K562 (cell line): ENCODE measurements around the gene PARD3. TPM values are rescaled to one million over a fixed set of nuclear protein-coding genes. Genes with fewer than 3 reads are reported as not detected.
A peak's percentile ranks its signal among the peaks of the same experiment; 100 is the strongest.

Source experiments
- ATAC-seq: fragments of 200-7000 bp; cut with Tn5 transposase; 3 replicates; pipeline ENCODE4 v1.9.1; 2020; ENCODE audit warnings: moderate library complexity
- BruUV-seq: library from RNA; stranded (reverse); fragments of 400-500 nt; replicated peaks from 2 replicates; lab custom pipeline; 2021; lab: Mats Ljungman, UMichigan
- CTCF ChIA-PET: fragments of 300-600 bp; formaldehyde crosslinking; extraction: SDS; loops from one replicate; lab custom pipeline; 2021; ENCODE audit warnings: low intra/inter-chr PET ratio; lab: Yijun Ruan, JAX
- POLR2A ChIA-PET: fragments of 300-600, 350-650 bp; sonication (Branson Sonifier 250); formaldehyde crosslinking; extraction: SDS; loops from one replicate; lab custom pipeline; 2021; ENCODE audit warnings: antibody characterized with exemption, inconsistent platforms; lab: Yijun Ruan, JAX
- DNase-seq, 4 experiments: peaks; one replicate each; pipeline versions ENCODE4 v3.0.0 to v3.0.0-alpha.2; 2011 to 2018; ENCODE audit warnings: low spot score in 3 of 4, mixed read lengths in 3 of 4; ENCODE audit errors: extremely low read depth in 1 of 4
- FAIRE-seq: peaks from 2 replicates; lab custom pipeline; 2011; peaks lifted over from hg19 to GRCh38; lab: Jason Lieb, UNC
- H2AFZ ChIP-seq: 2 replicates; pipeline ENCODE4 v1.6.0; 2011; ENCODE audit warnings: low read depth, low read length, control low read depth, inconsistent platforms
- H3K27ac ChIP-seq: fragments of 200-600 bp; 3 replicates; pipeline ENCODE4 v1.8.0; 2011; ENCODE audit warnings: low read depth, mild to moderate bottlenecking, control low read depth, inconsistent platforms, low read length, moderate library complexity, mixed read lengths; ENCODE audit errors: extremely low read depth
- H3K27me3 ChIP-seq, 2 experiments: fragments of 300-600 bp in 1 of 2; 2 replicates in 1 of 2; 3 replicates in 1 of 2; pipeline versions ENCODE4 v1.6.0 to v1.8.0; 2011; ENCODE audit warnings: inconsistent platforms in 2 of 2, low read length in 2 of 2, mild to moderate bottlenecking in 1 of 2, mixed read lengths in 1 of 2, moderate library complexity in 1 of 2; ENCODE audit not compliant: control insufficient read depth in 2 of 2, insufficient read depth in 2 of 2
- H3K36me3 ChIP-seq: fragments of 300-600 bp; 3 replicates; pipeline ENCODE4 v1.8.0; 2011; ENCODE audit warnings: mild to moderate bottlenecking, low read length, inconsistent platforms; ENCODE audit not compliant: control insufficient read depth, insufficient read depth
- H3K4me1 ChIP-seq, 2 experiments: fragments of 200-600 bp in 1 of 2; replicated peaks in 1 of 2; 2 replicates in 1 of 2; 3 replicates in 1 of 2; pipeline versions ENCODE4 v1.5.1 to v1.8.0; 2011; ENCODE audit warnings: inconsistent platforms in 2 of 2, low read length in 2 of 2, mild to moderate bottlenecking in 1 of 2, mixed read lengths in 1 of 2, moderate library complexity in 1 of 2; ENCODE audit not compliant: control insufficient read depth in 2 of 2, insufficient read depth in 2 of 2
- H3K4me2 ChIP-seq: 2 replicates; pipeline ENCODE4 v1.6.1; 2011; ENCODE audit warnings: low read length, control low read depth, inconsistent platforms, mixed read lengths; ENCODE audit not compliant: insufficient read depth
- H3K4me3 ChIP-seq: fragments of 200-600 bp; sonication (generic), shearing (Covaris generic); 2 replicates; pipeline ENCODE4 v1.5.1; 2016; ENCODE audit warnings: control low read depth, inconsistent platforms
- H3K79me2 ChIP-seq: fragments of 200-600 bp; 3 replicates; pipeline ENCODE4 v1.8.0; 2011; ENCODE audit warnings: low read length, inconsistent platforms; ENCODE audit not compliant: control insufficient read depth, insufficient read depth
- H3K9ac ChIP-seq, 2 experiments: 2 replicates each; pipeline versions ENCODE4 v1.6.0 to v1.6.1; 2011; ENCODE audit warnings: low read depth in 2 of 2, low read length in 2 of 2, control low read depth in 1 of 2, inconsistent platforms in 1 of 2, mild to moderate bottlenecking in 1 of 2, mixed read lengths in 1 of 2; ENCODE audit not compliant: insufficient read depth in 1 of 2
- H3K9me1 ChIP-seq: one replicate; pipeline ENCODE4 v1.6.0; 2011; ENCODE audit warnings: inconsistent platforms, mild to moderate bottlenecking, low read length, moderate library complexity; ENCODE audit not compliant: control insufficient read depth, insufficient read depth
- H3K9me3 ChIP-seq: replicated peaks from 2 replicates; pipeline ENCODE4 v1.5.1; 2011; ENCODE audit warnings: low read depth, low read length, inconsistent platforms; ENCODE audit not compliant: control insufficient read depth, insufficient read depth
- H4K20me1 ChIP-seq: replicated peaks from 2 replicates; pipeline ENCODE4 v1.6.1; 2011; ENCODE audit warnings: low read length, inconsistent platforms, mixed read lengths; ENCODE audit not compliant: control insufficient read depth, insufficient read depth
- HDAC8 ChIP-seq: fragments of 450-650 bp; IDR thresholded peaks from 2 replicates; pipeline ENCODE4 v1.6.1; 2016; ENCODE audit warnings: mild to moderate bottlenecking, missing genetic modification characterization, moderate library complexity, missing compliant biosample characterization
- ZNF57 ChIP-seq: fragments of 450-650 bp; formaldehyde crosslinking; IDR thresholded peaks from 2 replicates; pipeline ENCODE4 v1.4.0; 2020; ENCODE audit warnings: mild to moderate bottlenecking, moderate library complexity
- WGBS: fragments of 100-300 bp; shearing (Covaris generic); methylation state at CpG from one replicate; pipeline ENCODE4 v1.1.6; 2016; ENCODE audit warnings: low coverage, mixed read lengths; ENCODE audit not compliant: insufficient coverage; ENCODE audit errors: missing lambda C conversion rate; 5-methylcytosine and 5-hydroxymethylcytosine counted together
- in situ Hi-C: fragments of 300-500 bp; cut with MboI; formaldehyde crosslinking; loops from 4 replicates; pipeline ENCODE4 v1.15.0; 2018; ENCODE audit warnings: inconsistent platforms, mixed read lengths
- intact Hi-C: fragments of 100-400 bp; cut with micrococcal nuclease; formaldehyde crosslinking; loops from 2 replicates; pipeline ENCODE4 v1.14.2; 2022
- polyA plus RNA-seq, 8 experiments: library from polyadenylated mRNA; depleted of rRNA in 4 of 8; stranded (reverse) in 5 of 8; unstranded in 3 of 8; fragments of >200 nt; fragmentation: Nextera tagmentation in 2 of 8; fragmentation: Illumina TruSeq in 1 of 8; extraction: Ambion mirVana in 2 of 8; extraction: Trizol in 1 of 8; gene quantifications; 2 replicates each; pipeline versions ENCODE4 v1.2.1 to v1.2.3, GENCODE V29; 2011 to 2014; ENCODE audit warnings: inconsistent platforms in 1 of 8, missing spikeins in 1 of 8
- total RNA-seq, 7 experiments: library from RNA; depleted of rRNA in 6 of 7; stranded (reverse); fragments of >200 nt in 6 of 7; fragmentation: Illumina TruSeq in 2 of 7; extraction: Trizol in 2 of 7; gene quantifications; 2 replicates each; pipeline versions ENCODE4 v1.2.1 to v1.2.3, GENCODE V29; 2011 to 2021; ENCODE audit warnings: low replicate concordance in 1 of 7
- TF ChIP-seq, protein P1 (sequence below), 3 experiments: IDR thresholded peaks in 2 of 3; conservative IDR thresholded peaks in 1 of 3; 2 replicates each; pipeline ENCODE4 v1.5.1; 2011 to 2012; ENCODE audit warnings: low read length in 3 of 3, mild to moderate bottlenecking in 3 of 3, control low read depth in 2 of 3, improper control_type of control experiment in 1 of 3, inconsistent platforms in 1 of 3, low read depth in 1 of 3, mixed read lengths in 1 of 3, moderate library complexity in 1 of 3; ENCODE audit not compliant: insufficient read depth in 2 of 3
- TF ChIP-seq, protein P2 (sequence below): fragments of 250-450 bp; sonication (Bioruptor Pico); IDR thresholded peaks from 2 replicates; pipeline ENCODE4 v1.8.0; 2022; ENCODE audit warnings: inconsistent platforms

Gene PARD3
- total and polyA plus RNA-seq, 9 of the 15 experiments (the other 6 are each of a cell fraction or from before 2014, with no cell fraction given), result 2.7 to 11.7 (median 7.7) TPM

DNA sequence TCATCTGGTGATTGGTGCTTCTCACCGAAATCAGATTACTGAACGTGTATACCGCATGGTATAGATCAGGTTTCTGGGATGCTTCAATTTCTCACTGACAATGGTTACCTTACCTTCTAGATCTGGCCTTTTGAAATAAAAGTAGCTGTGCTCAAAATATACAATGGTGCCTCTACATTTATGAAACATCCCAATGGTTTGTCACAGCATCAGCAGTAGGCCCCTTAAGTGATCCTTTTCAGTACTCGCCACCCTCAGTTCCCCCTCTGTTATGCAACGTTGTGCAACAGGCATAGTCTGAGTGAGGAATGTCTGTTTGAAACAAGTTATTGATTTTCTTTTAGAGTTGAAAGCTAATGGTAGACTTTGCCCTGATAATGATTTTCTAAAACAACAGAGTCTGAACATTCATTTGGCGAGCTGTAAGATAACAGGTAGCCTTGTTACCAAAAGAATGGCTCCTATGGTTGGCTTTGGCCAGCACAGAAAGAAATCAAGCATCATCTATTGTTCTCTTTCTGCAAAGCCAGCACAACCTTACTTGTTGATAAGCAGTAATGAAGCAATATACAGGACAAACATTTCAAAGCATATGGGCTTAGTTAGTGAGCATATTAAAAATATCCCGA is 693.9 kb downstream of the PARD3 start:
- H3K4me1 ChIP-seq, result peaks cover 0 to 4% of the 10 kb centered on the region in 2 experiments; a peak in 1 of 5 replicates

DNA sequence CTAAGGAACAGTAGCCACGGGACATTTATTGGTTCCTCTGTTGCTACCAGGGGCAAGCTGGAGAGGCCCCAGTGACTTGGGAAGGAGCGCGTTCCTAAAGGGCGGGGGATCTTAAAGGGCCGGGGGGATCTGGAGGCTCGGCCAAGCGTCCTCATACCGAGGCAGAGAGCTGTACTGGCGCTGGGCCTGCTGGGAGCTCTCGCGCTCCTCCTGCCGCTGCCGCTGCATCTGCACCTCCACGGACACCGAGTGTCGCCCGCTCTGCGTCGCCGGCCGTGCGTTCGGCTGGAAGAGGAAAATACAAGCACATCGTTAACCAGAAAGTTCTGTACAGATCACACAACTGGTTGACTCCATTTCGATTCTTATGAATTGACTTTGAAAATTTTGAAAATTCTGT is 695.6 kb downstream of the PARD3 start:
- H3K4me1 ChIP-seq, result peaks cover 0 to 4% of the 10 kb centered on the region in 2 experiments; a peak in 1 of 5 replicates
- CTCF ChIA-PET, result no interaction called here
- no peaks in the 10 kb centered on the region for H3K9me1 ChIP-seq
- no peaks in the 10 kb centered on the region for H3K9me3 ChIP-seq
- H3K9ac ChIP-seq, result no peak overlapping the region
- TF ChIP-seq, protein P1, sequence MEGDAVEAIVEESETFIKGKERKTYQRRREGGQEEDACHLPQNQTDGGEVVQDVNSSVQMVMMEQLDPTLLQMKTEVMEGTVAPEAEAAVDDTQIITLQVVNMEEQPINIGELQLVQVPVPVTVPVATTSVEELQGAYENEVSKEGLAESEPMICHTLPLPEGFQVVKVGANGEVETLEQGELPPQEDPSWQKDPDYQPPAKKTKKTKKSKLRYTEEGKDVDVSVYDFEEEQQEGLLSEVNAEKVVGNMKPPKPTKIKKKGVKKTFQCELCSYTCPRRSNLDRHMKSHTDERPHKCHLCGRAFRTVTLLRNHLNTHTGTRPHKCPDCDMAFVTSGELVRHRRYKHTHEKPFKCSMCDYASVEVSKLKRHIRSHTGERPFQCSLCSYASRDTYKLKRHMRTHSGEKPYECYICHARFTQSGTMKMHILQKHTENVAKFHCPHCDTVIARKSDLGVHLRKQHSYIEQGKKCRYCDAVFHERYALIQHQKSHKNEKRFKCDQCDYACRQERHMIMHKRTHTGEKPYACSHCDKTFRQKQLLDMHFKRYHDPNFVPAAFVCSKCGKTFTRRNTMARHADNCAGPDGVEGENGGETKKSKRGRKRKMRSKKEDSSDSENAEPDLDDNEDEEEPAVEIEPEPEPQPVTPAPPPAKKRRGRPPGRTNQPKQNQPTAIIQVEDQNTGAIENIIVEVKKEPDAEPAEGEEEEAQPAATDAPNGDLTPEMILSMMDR (IDR thresholded peaks at IDR 0.05 in 2 of 3, conservative IDR thresholded peaks at IDR 0.05 in 1 of 3; ENCODE audit: insufficient read depth in 2 of 3, low read depth in 1 of 3, low read length in 3 of 3), result peak; percentile 13 to 44 (median 32); a peak in 2 of 6 replicates
- no peak for TF ChIP-seq HDAC8 (tag)
- TF ChIP-seq, protein P2, sequence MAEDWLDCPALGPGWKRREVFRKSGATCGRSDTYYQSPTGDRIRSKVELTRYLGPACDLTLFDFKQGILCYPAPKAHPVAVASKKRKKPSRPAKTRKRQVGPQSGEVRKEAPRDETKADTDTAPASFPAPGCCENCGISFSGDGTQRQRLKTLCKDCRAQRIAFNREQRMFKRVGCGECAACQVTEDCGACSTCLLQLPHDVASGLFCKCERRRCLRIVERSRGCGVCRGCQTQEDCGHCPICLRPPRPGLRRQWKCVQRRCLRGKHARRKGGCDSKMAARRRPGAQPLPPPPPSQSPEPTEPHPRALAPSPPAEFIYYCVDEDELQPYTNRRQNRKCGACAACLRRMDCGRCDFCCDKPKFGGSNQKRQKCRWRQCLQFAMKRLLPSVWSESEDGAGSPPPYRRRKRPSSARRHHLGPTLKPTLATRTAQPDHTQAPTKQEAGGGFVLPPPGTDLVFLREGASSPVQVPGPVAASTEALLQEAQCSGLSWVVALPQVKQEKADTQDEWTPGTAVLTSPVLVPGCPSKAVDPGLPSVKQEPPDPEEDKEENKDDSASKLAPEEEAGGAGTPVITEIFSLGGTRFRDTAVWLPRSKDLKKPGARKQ (CRISPR knock-in tag), result no peak
- TF ChIP-seq, all 486 proteins: peak for 1
- POLR2A ChIA-PET, result no interaction called here
- WGBS, result 16% methylated on average over 25 of the region's 25 CpGs
- DNase-seq (peak in 2 of 4 experiments; percentile 13 to 17), FAIRE-seq (no peak), ATAC-seq (peak; percentile 92)
- H3K4me2 ChIP-seq, result peak overlapping the region; percentile 27; the same call in 1 of the 2 replicates
- no TSS peak for BruUV-seq
- no peaks in the 10 kb centered on the region for H3K36me3 ChIP-seq
- in situ Hi-C loops, result no loop called here
- H4K20me1 ChIP-seq, result no peaks in the 10 kb centered on the region
- no peak overlapping the region for H3K27ac ChIP-seq
- 0 out of 2 replicates have a peak overlapping the region, but pooled peaks have one; percentile 63 for H2AFZ ChIP-seq
- H3K79me2 ChIP-seq, result no peaks in the 10 kb centered on the region
- H3K27me3 ChIP-seq, result peaks cover 3 to 15% of the 10 kb centered on the region in 2 experiments; a peak in 1 of 5 replicates
- intact Hi-C loops, result no loop called here
- no peak overlapping the region for H3K4me3 ChIP-seq

More for the DNA sequence above, 693.9 kb downstream of the PARD3 start:
- Histone ChIP-seq H3K4me3 (no peak overlapping the region), H3K9me3 (no peaks in the 10 kb centered on the region), H4K20me1 (no peaks in the 10 kb centered on the region), H3K27ac (no peak overlapping the region), H3K4me2 (no peak overlapping the region), H3K9ac (no peak overlapping the region), H3K79me2 (no peaks in the 10 kb centered on the region), H2AFZ (no peak overlapping the region), H3K9me1 (no peaks in the 10 kb centered on the region), H3K36me3 (no peaks in the 10 kb centered on the region), H3K27me3 (peaks cover 0 to 10% of the 10 kb centered on the region in 2 experiments; a peak in 1 of 5 replicates)
- intact Hi-C loops, result no loop called here
- FAIRE-seq, result no peak
- TF ChIP-seq ZNF57 (CRISPR knock-in tag), result no peak
- WGBS, result under 1% methylated on average over 7 of the region's 7 CpGs
- DNase-seq, result no peak
- in situ Hi-C loops, result no loop called here
- CTCF ChIA-PET, result no interaction called here
- no TSS peak for BruUV-seq
- POLR2A ChIA-PET, result no interaction called here
- ATAC-seq, result no peak
